ENCODE data around the gene PARD3B.

DNA sequence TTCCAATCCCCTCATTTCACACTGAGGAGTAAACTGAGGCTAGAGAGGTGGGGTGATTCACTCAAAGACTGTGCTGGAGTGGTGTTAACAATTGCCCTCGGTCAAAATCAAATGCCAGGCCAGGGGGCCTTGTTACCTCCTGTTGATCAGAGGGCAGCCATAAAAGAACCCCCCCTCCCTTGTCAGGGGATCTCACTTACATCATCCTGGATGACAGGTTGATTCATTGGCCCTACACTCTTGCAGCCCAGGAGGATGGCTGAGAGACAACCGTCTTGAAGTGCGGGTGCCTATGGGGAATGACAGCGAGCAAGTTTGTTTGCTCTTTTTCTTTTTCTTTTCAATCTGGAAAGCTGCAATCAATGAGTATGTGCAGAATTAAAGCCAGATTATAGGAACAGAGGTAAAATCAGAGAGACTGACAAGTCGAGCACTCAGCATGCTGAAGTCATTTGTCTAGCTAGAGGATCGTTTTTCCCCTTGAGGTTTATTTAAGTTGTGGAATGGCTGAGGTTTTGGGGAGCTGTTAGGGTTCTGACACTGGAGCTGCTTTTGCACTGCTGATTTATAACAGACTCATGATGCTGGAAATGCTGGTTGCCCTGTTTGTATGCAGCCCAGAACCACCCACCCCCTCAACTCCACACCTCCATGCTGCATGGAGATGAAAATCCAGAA is 1110.6 kb downstream of the PARD3B start:
- TF ChIP-seq, protein P1, sequence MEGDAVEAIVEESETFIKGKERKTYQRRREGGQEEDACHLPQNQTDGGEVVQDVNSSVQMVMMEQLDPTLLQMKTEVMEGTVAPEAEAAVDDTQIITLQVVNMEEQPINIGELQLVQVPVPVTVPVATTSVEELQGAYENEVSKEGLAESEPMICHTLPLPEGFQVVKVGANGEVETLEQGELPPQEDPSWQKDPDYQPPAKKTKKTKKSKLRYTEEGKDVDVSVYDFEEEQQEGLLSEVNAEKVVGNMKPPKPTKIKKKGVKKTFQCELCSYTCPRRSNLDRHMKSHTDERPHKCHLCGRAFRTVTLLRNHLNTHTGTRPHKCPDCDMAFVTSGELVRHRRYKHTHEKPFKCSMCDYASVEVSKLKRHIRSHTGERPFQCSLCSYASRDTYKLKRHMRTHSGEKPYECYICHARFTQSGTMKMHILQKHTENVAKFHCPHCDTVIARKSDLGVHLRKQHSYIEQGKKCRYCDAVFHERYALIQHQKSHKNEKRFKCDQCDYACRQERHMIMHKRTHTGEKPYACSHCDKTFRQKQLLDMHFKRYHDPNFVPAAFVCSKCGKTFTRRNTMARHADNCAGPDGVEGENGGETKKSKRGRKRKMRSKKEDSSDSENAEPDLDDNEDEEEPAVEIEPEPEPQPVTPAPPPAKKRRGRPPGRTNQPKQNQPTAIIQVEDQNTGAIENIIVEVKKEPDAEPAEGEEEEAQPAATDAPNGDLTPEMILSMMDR (conservative IDR thresholded peaks at IDR 0.05 in 1 of 2, IDR thresholded peaks at IDR 0.05 in 1 of 2; ENCODE audit: low read depth in 1 of 2, low read length in 2 of 2), result no peak
- TF ChIP-seq EZH2 (IDR thresholded peaks at IDR 0.05; ENCODE audit: low read length, missing control alignments), result no peak

Data from fibroblast of lung (primary cell).